HG03432 (cell line): Measurements from ENCODE around the gene ZCCHC7.

ENCODE experiments used
- ATAC-seq: cut with Tn5 transposase; IDR thresholded peaks from one replicate; pipeline ENCODE4 v1.9.1; 2021; ENCODE audit warnings: mild to moderate bottlenecking, moderate library complexity; ENCODE audit not compliant: unreplicated experiment

ZCCHC7 gene

DNA sequence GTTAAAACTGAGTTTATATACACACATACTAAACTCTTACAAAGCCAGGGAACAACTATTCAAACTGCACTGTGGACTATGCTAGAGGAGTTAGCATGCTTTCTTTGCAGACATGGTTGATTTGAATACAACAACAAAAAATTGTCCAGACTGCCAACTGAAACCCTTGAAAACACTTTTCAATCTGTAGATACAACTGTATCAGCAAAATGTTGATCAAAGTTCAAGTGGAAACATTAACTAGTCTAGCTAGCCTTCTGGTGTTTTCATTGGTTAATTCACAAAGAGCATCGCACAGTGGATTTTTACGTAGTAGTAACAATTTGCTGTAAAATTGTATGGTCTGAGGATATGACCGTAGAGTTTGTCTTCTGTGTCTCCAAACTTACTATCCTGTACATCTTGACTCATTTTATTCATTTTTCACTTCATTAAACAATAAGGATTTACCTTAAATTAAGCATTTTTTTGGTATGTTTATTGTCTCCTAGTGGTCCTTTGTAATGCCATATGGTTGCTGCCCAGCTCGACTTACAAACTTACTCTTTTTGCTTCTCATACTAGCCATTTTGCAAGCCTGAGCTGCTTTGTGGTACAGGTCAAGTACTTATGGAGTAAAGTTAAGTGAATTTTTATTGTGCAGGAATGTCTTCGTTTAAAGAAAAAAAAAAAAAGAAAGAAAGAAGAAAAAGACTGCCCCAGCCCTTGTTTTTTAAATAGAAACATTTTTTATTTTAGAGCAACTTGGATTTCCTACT is 123.4 kb downstream of the ZCCHC7 start:
- ATAC-seq = no peak

DNA sequence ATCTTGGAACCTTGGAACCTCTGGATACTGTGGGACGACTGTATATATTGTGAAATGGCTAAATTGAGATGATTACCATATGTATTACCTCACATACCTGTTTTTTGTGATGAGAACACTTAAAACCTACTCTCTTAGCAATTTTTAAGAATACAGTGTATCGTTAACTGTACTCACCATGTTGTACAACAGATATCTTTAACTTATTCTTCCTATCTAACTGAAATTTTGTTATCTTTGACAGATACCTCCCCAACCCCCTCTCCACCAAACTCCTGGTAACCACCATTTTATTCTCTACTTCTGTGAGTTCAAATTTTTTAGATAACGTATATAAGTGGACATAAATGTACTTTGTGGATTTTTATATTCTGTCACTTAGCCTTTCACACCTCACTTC is 126.5 kb downstream of the ZCCHC7 start:
- ATAC-seq = no peak

DNA sequence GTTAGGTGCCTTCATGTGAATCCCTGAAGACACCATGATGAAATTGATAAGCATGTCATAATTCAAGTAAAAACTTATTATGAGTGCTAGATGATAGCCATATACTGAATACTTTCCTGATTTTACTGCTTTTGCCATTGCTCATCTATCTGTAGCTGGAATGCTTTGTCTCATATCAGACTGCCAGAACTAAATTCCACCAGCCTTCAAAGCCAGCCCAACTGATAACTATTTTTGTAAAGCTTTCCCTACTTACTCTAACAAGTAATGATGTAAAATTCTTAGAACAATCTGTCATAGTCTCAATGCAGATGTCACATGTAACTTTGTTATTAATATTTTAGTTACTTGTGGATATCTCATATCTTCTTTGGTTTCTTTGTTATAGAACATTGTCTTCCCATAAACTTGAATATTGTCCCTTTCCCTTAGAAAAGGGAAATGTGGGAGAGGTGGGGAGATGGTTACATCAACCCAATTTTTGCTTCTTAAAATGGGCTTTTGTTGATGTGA is 128.3 kb downstream of the ZCCHC7 start:
- no peak for ATAC-seq

DNA sequence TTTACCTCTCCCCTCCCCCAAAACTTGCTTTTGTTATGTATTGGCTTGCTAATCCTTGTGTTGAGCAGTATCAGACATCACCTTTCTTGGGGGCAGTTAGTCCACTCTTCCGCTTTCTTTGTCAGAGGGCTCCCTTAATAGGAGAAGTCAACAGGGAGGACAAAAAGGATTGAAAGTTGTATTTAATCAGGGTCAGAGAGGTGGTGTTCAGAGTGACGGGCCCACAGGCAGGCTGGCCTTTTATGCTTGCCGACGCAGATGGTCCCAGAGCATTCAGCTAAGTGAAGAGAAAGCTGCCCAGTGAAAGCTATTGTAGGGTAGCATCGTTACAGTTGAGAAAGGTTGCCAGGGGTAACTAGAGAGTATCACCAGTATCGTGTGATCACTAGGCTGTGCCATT is 131.1 kb downstream of the ZCCHC7 start:
- no peak for ATAC-seq

DNA sequence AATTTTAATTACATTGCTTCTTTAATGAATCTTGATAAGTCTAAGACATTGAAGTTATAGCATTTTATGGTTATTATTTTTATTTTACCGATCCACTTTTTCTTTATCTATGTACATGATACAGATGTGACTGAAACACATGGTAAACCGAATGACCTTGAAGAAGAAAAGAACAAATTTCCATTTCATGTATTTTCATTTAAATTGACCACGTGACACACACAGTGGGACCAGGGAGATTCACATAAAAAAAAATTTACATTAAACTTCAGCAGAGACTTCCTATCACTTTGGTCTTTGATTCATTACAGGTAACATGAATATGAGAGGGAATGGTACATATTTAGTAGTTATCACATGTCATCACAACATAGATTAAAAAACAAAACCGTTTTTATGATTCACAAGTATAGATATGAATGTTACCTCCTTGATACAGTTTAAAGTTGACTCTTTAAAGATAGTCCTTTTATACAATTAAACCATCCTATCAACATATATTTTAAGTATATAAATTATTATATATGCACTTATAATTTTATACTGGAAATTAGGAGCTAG is 133.1 kb downstream of the ZCCHC7 start:
- ATAC-seq = no peak

DNA sequence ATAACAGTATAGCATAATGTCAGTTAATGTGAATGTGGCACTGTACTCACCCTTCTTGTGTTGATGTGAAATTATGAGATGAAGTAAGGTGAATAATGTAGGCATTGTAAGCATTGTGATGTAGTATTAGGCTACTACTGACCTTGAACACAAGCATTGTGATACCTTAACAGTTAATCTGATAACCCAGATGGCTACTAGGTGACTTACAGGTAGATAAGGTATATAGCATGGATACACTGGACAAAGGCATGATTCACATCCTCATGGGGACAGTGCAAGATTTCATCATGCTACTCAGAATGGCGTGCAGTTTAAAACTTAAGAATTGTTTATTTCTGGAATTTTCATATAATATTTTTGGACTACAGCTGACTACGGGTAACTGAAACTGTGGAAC is 134.8 kb downstream of the ZCCHC7 start:
- no peak for ATAC-seq

DNA sequence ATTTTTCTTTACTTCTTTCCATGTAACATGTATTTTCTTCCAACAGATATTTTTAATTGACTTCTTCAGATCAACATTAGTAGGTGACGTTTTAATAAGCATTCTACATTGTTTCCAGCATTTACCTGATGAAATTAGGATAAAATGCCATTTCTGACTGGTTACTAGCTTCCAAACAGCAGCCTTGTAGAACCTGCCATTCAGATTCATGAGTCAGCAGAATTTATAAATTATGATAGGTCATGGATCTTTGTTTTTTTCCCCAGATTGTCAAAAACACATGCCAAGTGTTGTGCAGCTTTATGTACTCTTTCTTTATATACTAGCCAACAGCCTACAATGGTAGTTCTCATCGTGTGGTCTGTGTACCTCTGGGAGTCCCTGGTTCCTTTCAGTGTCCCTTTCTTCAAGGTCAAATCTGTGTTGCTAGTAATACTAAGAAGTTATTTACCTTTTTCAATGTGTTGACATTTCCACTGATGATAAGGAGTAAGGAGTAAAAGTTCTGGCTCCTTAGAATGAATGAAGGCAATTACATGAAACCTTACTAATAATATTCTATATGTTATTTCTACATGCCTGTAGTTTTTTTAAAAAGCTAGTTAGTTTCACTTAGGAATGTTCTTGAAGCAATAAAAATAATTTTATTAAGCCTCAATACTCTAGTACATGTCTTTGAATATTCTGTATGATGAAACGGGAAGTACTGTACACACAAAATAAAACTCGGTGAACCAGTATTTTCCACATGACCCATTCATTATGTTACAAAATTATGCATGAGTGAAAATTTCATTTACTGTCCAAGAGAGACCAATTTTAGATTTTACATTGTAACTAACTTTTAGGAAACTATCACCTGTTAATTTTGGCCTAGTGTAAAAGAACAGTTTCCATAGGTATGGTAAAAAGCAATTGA is 135.8 kb downstream of the ZCCHC7 start:
- no peak for ATAC-seq

DNA sequence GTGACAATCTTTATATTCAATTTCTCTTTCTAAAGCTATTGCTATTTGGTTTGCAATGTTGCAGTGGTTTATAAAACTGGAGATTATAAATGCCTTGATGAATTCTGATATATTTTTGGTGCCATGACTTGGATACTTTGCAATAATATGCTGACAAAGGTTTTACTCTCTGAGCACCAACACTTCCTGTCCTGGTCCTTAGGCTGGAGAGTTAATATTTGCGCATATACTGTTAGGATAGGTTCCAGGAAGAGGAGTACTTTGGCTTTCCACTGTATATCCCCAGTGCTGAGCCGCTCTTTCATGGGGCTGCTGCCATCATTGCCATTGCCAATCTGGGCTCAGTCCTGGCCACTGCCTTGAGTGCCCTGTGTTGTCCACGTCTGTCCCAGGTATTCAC is 139.6 kb downstream of the ZCCHC7 start:
- no peak for ATAC-seq

DNA sequence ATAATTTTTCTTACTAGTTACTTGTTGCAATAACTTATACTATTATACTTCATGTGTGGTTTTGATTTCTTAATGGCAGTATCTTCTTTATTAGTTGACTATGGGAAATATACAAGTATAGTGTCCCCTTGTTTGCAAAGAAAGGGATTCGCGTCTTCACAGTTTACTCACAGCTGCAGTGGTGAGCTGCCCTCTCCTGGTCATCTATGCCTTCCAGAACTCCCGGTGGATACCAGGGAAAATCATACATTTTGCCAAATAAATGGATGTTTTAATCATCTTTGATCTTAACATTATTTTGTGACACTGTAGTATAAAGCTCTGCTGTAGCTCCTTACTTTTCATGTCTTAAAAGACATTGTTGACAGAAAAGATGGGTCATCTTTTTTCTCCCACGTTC is 142.0 kb downstream of the ZCCHC7 start:
- no peak for ATAC-seq

DNA sequence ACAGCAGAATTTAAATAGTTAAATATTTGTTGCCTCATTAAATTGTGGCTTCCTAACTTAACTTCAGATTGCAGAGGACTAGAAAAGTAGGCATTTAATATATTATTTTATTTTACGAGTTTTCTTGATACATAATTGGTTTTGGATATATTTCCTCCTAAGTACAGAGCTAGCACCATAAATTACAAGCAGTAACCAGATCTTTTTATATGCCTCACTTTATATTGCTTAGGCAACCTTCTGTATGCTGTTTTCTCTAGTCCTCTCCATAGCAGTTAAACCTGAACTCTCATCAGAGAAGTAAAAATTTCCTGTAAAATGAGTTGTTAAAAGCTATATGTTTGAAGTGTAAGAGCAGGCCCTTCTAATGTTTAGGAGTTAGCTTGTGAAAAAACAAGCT is 144.2 kb downstream of the ZCCHC7 start:
- no peak for ATAC-seq

DNA sequence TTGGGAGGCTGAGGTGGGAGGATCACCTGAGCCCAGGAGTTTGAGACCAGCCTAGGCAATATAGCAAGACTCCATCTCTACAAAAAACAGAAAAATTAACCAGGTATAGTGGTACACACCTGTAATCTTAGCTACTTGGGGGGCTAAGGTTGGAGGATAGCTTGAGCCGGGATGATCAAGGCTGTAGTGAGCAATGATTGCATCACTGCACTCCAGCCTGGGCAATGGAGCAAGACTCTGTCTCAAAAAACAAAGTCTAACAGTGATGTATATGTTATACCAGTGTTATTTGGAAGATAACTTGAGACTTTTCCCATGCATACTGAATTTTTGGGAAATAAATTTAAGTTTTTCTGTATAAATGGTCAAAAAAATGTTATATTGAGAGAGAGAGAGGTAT is 146.3 kb downstream of the ZCCHC7 start:
- no peak for ATAC-seq

DNA sequence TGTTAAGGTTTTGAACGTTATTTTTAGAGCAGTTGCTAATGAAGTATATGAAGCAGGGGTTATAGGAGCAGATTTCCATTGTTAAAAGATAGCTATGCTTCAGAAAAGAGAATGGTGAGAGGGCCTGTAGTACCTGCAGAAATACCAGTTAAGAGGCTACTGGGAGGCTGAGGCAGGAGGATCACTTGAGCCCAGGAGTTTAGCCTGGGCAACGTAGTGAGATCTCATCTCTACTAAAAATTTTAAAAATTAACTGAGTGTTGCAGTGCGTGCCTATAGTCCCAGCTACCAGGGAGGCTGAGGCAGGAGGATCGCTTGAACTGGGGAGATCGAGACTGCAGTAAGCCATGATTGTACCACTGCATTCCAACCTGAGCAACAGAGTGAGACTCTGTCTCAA is 148.8 kb downstream of the ZCCHC7 start:
- ATAC-seq = no peak

DNA sequence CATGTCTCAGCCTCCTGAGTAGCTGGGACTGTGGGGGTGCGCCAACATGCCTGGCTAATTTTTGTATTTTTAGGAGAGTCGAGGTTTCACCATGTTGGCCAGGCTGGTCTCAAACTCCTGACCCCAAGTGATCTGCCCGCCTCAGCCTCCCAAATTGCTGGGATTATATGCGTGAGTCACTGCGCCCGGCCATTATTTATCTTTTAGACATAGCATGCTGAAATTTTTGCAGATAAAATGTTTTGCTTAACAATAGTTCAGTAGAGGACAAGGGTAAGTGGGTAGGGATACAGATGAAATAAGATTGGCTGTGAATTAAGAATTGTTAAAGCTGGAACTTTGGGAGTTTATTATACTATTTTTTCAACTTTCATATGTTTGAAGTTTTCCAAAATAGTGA is 151.3 kb downstream of the ZCCHC7 start:
- ATAC-seq = no peak

DNA sequence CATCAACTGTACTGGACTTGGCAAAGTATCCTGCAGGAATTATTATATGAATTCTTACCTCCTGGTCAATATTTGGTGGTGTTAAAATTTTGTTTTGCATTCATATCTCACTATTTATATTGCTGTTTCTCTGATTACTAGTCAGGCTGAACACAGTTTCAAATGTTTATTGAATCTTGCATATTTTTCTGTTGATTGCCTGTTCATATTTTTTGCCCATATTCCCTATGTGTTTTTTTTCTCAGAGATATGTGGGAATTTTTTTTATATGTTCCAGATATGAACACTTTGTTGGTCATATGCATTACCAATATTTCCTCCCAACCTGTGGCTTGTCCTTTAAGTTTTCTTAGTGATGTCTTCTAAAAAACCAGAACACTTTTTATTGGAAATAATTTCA is 153.2 kb downstream of the ZCCHC7 start:
- ATAC-seq = no peak

DNA sequence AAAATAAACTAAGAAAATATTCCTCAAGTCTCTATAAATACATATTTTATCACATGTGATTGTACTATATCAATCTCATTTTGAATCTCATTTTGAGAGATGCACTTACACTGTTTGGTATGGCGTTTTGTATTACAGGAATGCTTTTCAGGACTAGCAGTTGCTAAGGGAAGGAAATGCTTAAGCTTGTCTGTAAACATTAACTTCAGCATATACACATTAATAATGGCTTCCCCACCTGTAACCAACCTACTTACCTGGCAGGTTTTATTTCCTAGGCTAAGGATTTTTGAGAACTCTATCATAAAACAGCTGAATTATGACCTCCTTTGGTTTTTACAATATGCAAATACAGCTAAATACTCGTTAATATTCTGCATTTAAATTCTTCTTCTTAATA is 161.2 kb downstream of the ZCCHC7 start:
- ATAC-seq = no peak

DNA sequence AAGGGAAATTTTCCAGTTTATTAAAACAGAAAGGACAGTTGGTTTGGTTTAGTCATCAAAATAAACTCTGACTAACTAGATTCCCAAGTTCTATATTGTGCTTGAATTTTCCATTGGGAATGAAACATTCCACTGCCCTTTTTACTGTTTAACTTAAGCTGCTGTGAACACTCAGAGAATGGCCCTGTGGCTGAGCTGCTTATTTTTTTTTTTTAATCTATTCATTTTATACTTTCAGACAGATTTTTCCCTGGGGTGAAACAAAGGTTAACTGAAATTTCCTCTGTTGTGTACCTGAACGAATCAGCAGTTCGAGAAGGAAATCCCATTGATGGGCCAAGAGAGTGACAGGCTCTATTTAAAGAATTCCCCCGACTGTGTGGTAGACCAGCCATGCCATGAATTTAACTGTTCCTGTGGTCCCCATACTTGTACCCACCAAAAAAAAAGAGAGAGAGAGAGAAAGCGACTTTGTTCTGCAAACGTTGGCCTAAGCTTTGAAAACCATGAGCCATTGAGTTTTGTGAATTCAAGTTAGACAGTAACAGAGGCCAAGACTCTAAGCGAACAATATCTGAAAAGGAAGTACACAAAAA is 163.5 kb downstream of the ZCCHC7 start:
- ATAC-seq = peak; percentile 65

DNA sequence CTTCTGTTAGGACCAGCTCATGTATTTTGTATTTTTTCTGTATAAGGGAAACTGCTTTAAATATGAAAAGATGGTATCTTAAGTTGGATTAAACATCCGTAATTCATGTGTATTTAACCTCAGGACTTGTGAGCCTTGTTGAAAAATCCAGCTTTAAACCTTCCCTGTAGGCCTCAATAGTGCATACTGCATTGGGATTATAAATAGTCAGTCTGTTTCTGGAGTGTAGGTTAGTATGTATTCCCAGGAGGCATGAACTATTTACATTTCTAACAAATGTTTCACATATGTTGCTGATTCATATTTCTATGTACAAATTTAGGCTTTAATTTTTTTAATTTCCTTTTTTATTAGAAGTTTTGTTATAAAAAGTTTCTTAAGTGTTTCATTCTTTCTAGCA is 164.3 kb downstream of the ZCCHC7 start:
- ATAC-seq = no peak

DNA sequence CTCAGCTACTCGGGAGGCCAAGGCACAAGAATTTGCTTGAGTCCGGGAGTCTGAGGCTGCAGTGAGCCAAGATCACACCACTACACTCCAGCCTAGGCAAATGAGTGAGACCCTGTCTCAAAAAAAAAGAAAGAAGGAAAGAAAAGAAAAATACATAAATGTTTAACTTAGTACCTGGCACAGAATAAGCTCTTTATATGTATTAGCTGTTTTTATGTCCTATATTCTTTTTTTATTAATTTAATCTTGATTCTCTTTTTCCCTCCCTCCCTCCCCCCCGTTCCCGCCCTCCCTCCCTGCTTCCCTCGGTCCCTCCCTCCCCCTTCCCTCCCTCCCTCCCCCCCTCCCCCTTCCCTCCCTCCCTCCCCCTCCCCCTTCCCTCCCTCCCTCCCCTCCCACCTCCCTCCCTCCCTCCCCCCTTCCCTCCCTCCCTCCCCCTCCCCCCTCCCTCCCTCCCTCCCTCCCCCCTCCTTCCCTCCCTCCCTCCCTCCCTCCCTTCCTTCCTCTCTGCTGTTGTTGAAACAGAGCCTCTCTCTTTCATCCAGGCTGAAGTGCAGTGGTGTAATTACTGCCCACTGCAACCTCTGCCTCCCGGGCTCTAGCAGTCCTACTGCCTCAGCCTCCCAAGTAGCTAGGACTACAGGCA is 166.3 kb downstream of the ZCCHC7 start:
- no peak for ATAC-seq

DNA sequence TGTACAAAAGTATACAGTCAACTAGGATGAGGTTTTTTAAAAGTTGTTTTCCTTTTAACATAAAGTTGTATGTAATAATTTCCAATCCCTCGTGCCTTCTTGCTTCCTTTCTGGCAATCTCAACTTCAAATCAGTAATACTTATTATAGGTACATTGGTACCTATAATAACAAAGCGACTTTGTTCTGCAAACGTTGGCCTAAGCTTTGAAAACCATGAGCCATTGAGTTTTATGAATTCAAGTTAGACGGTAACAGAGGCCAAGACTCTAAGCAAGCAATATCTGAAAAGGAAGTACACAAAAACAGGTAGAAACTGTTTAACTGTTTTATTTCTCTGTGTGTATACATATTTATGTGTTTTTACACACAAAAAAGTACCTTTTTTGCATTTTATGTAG is 166.9 kb downstream of the ZCCHC7 start:
- ATAC-seq = no peak

DNA sequence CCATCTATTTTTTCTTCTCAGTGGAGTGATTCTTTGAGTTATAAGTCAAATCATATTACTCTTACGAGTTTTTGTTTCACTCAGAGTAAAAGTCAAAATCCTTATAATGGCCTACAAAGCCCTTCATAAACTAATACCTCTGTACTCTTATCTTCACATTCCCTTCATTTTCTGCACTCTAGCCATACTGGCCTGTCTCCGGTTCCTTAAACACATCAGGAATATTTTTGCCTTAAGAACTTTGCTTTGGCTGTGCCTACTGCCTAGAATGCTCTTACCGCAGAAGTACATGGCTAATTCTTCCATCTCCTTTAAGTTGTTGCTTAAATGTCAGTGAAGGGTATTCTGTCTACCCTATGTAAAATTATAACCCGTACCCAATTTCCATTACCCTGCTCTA is 169.3 kb downstream of the ZCCHC7 start:
- no peak for ATAC-seq
